Chondrocyte (in vitro differentiated cells): ENCODE measurements around the gene HECTD3. TPM values are rescaled to one million over a fixed set of nuclear protein-coding genes. Genes with fewer than 3 reads are reported as not detected.

ENCODE experiments used
- DNase-seq: peaks from one replicate; pipeline ENCODE4 v3.0.0; 2021; ENCODE audit warnings: mixed read lengths, low spot score
- H3K27ac Mint-ChIP-seq: one replicate; pipeline ENCODE4 v1.8.0; 2021; ENCODE audit warnings: mild to moderate bottlenecking, moderate library complexity, mixed read lengths; ENCODE audit not compliant: unreplicated experiment
- H3K27me3 Mint-ChIP-seq: 2 replicates; pipeline ENCODE4 v1.8.0; 2021; ENCODE audit warnings: low read depth, mixed read lengths
- H3K36me3 Mint-ChIP-seq: 2 replicates; pipeline ENCODE4 v1.8.0; 2021; ENCODE audit warnings: low read depth, mixed read lengths
- H3K4me1 Mint-ChIP-seq: 2 replicates; pipeline ENCODE4 v1.8.0; 2021; ENCODE audit warnings: low read depth, mild to moderate bottlenecking, mixed read lengths
- H3K4me3 Mint-ChIP-seq: one replicate; pipeline ENCODE4 v1.8.0; 2021; ENCODE audit warnings: mild to moderate bottlenecking, moderate library complexity, mixed read lengths; ENCODE audit not compliant: unreplicated experiment
- H3K9me3 Mint-ChIP-seq: 2 replicates; pipeline ENCODE4 v1.8.0; 2021; ENCODE audit warnings: low read depth, mixed read lengths
- CTCF ChIP-seq: fragments of 200-600 bp; sonication (generic); IDR thresholded peaks from 2 replicates; pipeline ENCODE4 v1.5.0; 2021; ENCODE audit warnings: antibody characterized with exemption, mild to moderate bottlenecking, moderate library complexity
- total RNA-seq: library from RNA; stranded (reverse); gene quantifications from 3 replicates; pipeline ENCODE4 v1.2.1, GENCODE V29; 2021

The HECTD3 gene
- total RNA-seq, 1 donor from 2014 or later, result 36.5 TPM

- no peak for DNase-seq
- Mint-ChIP-seq H3K4me1 (peaks cover 45% of the 10 kb centered on the region), H3K27me3 (no peaks in the 10 kb centered on the region), H3K4me3 (peak overlapping the region; percentile 52), H3K36me3 (peaks cover 2% of the 10 kb centered on the region), H3K27ac (peak overlapping the region; percentile 6), H3K9me3 (no peaks in the 10 kb centered on the region)
- TF ChIP-seq CTCF, result peak; percentile 93
Measured at GRCh38 chr1:45014321-45015028, 3.4 kb upstream of the HECTD3 start.

GRCh38 chr1:45013551-45014209 lies 2.6 kb upstream of the HECTD3 start:
- H3K27me3 Mint-ChIP-seq, result no peaks in the 10 kb centered on the region
- H3K4me1 Mint-ChIP-seq, result peaks cover 51% of the 10 kb centered on the region
- H3K27ac Mint-ChIP-seq, result no peak overlapping the region
- peaks cover 8% of the 10 kb centered on the region for H3K36me3 Mint-ChIP-seq
- H3K9me3 Mint-ChIP-seq, result no peaks in the 10 kb centered on the region
- no peak for DNase-seq
- no peak for TF ChIP-seq CTCF
- H3K4me3 Mint-ChIP-seq, result peak overlapping the region; percentile 5

DNA sequence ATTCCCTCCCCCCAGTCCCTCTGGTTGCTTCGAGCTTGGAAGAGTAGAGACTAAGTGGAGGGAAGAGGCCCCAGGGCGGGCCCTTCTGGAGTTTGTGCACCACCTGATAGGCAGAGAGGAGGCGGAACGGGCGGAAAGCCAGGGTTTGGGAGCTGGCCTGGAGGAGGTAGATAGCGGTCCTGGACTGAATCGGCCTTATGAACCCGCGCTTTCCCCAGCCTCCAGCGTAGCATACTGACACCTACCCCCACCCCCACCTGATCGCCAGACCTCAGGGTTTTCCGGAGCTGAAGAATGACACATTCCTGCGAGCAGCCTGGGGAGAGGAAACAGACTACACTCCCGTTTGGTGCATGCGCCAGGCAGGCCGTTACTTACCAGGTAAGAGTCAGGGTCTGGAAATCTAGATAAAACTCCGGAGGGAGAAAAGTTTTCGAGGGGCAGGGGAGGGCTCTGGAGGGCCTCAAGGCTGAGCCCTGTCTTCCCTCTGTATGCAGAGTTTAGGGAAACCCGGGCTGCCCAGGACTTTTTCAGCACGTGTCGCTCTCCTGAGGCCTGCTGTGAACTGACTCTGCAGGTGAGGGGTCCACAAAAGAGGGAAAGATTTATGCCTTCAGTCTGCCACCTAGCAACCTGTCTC lies 1.6 kb upstream of the HECTD3 start:
- Mint-ChIP-seq H3K4me1 (peaks cover 51% of the 10 kb centered on the region), H3K36me3 (peaks cover 13% of the 10 kb centered on the region), H3K9me3 (no peaks in the 10 kb centered on the region), H3K27me3 (no peaks in the 10 kb centered on the region), H3K4me3 (peak overlapping the region; percentile 88), H3K27ac (peak overlapping the region; percentile 96)
- no peak for TF ChIP-seq CTCF
- DNase-seq, result no peak

DNA sequence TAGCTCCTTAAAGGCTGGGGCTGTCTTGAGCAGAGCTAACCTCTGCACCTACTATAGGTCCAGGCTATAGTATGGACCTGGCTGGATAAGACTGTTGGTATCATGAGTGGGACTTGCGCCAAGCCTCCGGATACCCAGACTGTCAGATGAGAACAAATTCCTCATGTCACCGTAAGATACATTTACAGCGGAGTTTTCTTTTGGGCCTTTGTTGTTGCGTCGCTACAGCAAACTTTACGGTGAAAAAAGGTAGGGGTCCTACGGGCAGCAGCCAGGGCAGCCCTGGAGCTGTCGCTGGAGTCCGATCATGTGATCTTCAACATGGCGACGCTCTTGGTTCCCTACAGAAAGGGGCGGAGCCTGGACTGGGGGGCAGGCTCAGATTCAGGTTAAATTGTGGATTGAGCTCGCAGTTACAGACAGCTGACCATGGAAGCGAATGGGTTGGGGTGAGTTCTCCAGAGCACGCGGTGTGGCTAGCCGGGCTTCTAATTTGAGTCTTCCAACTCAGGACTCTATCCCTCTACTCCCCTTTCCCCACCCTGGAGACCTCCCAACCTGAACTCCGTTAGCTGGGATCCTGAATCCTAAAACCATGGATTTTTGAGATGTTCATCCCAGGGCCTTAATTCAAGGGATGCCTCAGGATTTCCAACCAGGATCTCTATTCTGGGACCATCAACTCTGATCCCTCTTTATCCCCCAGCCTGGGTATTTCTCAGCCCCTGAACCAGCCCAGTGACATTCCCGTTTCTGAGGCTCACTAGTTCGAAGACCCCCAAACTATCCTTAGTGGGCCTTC lies 914 bp upstream of the HECTD3 start, which contains the start of gene UROD:
UROD (plus strand) TSS at position 418 of the 802 bp plus-strand sequence; CDS start at position 430, 12 bp downstream.
- DNase-seq, result no peak
- no peak for TF ChIP-seq CTCF
- peaks cover 51% of the 10 kb centered on the region for H3K4me1 Mint-ChIP-seq
- H3K9me3 Mint-ChIP-seq, result no peaks in the 10 kb centered on the region
- H3K27ac Mint-ChIP-seq, result peak within 1 kb of the TSS; percentile 96
- H3K4me3 Mint-ChIP-seq, result peak within 1 kb of the TSS; percentile 88
- H3K36me3 Mint-ChIP-seq, result peaks cover 18% of the 10 kb centered on the region
- H3K27me3 Mint-ChIP-seq, result no peaks in the 10 kb centered on the region
